Caco-2 (cell line): ENCODE results near the gene SLC9A3. TPM values are rescaled to one million over a fixed set of nuclear protein-coding genes. Genes with fewer than 3 reads are reported as not detected.
A peak's percentile ranks its signal among the peaks of the same experiment; 100 is the strongest.

Experiments
- BruUV-seq: library from RNA; stranded (reverse); fragments of 400-500 nt; replicated peaks from 2 replicates; lab custom pipeline; 2021; lab: Mats Ljungman, UMichigan
- CTCF ChIA-PET: fragments of 300-600 bp; sonication (Branson Sonifier 250); formaldehyde crosslinking; loops from one replicate; lab custom pipeline; 2022; ENCODE audit warnings: antibody characterized with exemption; lab: Charles Lee
- POLR2A ChIA-PET: fragments of 300-600 bp; sonication (Branson Sonifier 250); formaldehyde crosslinking; loops from one replicate; lab custom pipeline; 2022; ENCODE audit warnings: antibody characterized with exemption; lab: Charles Lee
- DNase-seq, 2 experiments: peaks; one replicate each; pipeline versions ENCODE4 v3.0.0 to v3.0.0-alpha.2; 2020 to 2022
- H3K27me3 ChIP-seq: replicated peaks from 2 replicates; pipeline ENCODE4 v1.6.0; 2011; ENCODE audit warnings: low read length; ENCODE audit not compliant: control insufficient read depth, insufficient read depth
- H3K36me3 ChIP-seq: 2 replicates; pipeline ENCODE4 v1.5.1; 2011; ENCODE audit warnings: low read length; ENCODE audit not compliant: control insufficient read depth, insufficient read depth
- H3K4me1 ChIP-seq: fragments of 250-450 bp; sonication (Bioruptor Pico); 2 replicates; pipeline ENCODE4 v1.5.1; 2020; ENCODE audit warnings: mild to moderate bottlenecking
- H3K4me3 ChIP-seq: 2 replicates; pipeline ENCODE4 v1.5.1; 2011; ENCODE audit warnings: low read depth, mild to moderate bottlenecking, control low read depth, low read length
- H3K9me3 ChIP-seq: fragments of 250-450 bp; sonication (Bioruptor Pico); 2 replicates; pipeline ENCODE4 v1.5.1; 2020; ENCODE audit warnings: mild to moderate bottlenecking, moderate library complexity
- H3K27ac Mint-ChIP-seq: one replicate; pipeline ENCODE4 v1.8.0; 2022; ENCODE audit warnings: mixed read lengths; ENCODE audit not compliant: unreplicated experiment
- H3K27me3 Mint-ChIP-seq: one replicate; pipeline ENCODE4 v1.8.0; 2022; ENCODE audit warnings: mixed read lengths; ENCODE audit not compliant: insufficient read depth, unreplicated experiment
- H3K36me3 Mint-ChIP-seq: one replicate; pipeline ENCODE4 v1.8.0; 2022; ENCODE audit warnings: mild to moderate bottlenecking, mixed read lengths; ENCODE audit not compliant: insufficient read depth, unreplicated experiment
- H3K4me1 Mint-ChIP-seq: one replicate; pipeline ENCODE4 v1.8.0; 2022; ENCODE audit warnings: low read depth, mixed read lengths; ENCODE audit not compliant: unreplicated experiment
- H3K4me3 Mint-ChIP-seq: one replicate; pipeline ENCODE4 v1.8.0; 2022; ENCODE audit warnings: mild to moderate bottlenecking, moderate library complexity, mixed read lengths; ENCODE audit not compliant: unreplicated experiment
- H3K9me3 Mint-ChIP-seq: one replicate; pipeline ENCODE4 v1.8.0; 2022; ENCODE audit warnings: mixed read lengths; ENCODE audit not compliant: unreplicated experiment
- intact Hi-C: fragments of 100-400 bp; cut with micrococcal nuclease; formaldehyde crosslinking; loops from one replicate; pipeline ENCODE4 v1.10.0; 2022; ENCODE audit not compliant: unreplicated experiment
- total RNA-seq: library from RNA; stranded (reverse); gene quantifications from 2 replicates; pipeline ENCODE4 v1.2.3, GENCODE V29; 2022
- TF ChIP-seq, protein P1 (sequence below), 2 experiments: fragments of 200-600 bp in 1 of 2; IDR thresholded peaks; 1 replicate in 1 of 2; 2 replicates in 1 of 2; pipeline versions ENCODE4 v1.5.1 to v1.8.0; 2011 to 2022; ENCODE audit warnings: antibody characterized with exemption in 1 of 2, control low read depth in 1 of 2, inconsistent platforms in 1 of 2, low read depth in 1 of 2, low read length in 1 of 2, mild to moderate bottlenecking in 1 of 2, moderate library complexity in 1 of 2; ENCODE audit not compliant: insufficient read depth in 1 of 2, severe bottlenecking in 1 of 2, unreplicated experiment in 1 of 2

Gene SLC9A3
- total RNA-seq, 1 experiment from 2014 or later, result 3.4 TPM

DNA sequence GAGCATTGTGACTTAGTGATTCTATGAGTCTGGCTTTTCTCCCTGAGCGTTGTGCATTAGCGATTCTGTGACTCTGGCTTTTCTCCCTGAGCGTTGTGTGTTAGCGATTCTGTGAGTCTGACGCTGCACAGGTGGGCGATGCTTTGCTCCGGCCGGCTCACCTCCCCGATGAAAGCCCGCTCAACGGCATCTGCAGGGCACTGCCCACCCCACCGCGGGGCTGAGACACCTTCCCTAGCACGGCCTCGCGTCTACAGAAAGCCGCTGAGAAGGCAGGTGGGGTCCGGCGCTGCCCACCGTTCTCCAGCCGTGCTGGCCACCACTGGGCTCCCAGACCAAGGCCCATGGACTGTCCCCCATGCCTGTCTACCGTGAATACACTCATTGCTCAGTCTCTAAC is 12.8 kb upstream of the SLC9A3 start:
- TF ChIP-seq, protein P1, sequence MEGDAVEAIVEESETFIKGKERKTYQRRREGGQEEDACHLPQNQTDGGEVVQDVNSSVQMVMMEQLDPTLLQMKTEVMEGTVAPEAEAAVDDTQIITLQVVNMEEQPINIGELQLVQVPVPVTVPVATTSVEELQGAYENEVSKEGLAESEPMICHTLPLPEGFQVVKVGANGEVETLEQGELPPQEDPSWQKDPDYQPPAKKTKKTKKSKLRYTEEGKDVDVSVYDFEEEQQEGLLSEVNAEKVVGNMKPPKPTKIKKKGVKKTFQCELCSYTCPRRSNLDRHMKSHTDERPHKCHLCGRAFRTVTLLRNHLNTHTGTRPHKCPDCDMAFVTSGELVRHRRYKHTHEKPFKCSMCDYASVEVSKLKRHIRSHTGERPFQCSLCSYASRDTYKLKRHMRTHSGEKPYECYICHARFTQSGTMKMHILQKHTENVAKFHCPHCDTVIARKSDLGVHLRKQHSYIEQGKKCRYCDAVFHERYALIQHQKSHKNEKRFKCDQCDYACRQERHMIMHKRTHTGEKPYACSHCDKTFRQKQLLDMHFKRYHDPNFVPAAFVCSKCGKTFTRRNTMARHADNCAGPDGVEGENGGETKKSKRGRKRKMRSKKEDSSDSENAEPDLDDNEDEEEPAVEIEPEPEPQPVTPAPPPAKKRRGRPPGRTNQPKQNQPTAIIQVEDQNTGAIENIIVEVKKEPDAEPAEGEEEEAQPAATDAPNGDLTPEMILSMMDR (IDR thresholded peaks at IDR 0.05; ENCODE audit: insufficient read depth in 1 of 2, low read depth in 1 of 2, low read length in 1 of 2, severe bottlenecking in 1 of 2, unreplicated experiment in 1 of 2), result no peak
- ChIA-PET CTCF (no interaction called here), POLR2A (no interaction called here)
- H3K27me3 Mint-ChIP-seq, result no peaks in the 10 kb centered on the region
- no peak overlapping the region for H3K4me3 ChIP-seq
- H3K9me3 Mint-ChIP-seq, result no peaks in the 10 kb centered on the region
- H3K4me3 Mint-ChIP-seq, result no peak overlapping the region
- no TSS peak for BruUV-seq
- H3K4me1 Mint-ChIP-seq, result no peaks in the 10 kb centered on the region
- H3K27me3 ChIP-seq, result no peaks in the 10 kb centered on the region
- H3K9me3 ChIP-seq, result no peaks in the 10 kb centered on the region
- no peak overlapping the region for H3K27ac Mint-ChIP-seq
- intact Hi-C loops, result no loop called here
- H3K4me1 ChIP-seq, result no peaks in the 10 kb centered on the region
- no peak for DNase-seq
- H3K36me3 ChIP-seq, result no peaks in the 10 kb centered on the region
- no peaks in the 10 kb centered on the region for H3K36me3 Mint-ChIP-seq

DNA sequence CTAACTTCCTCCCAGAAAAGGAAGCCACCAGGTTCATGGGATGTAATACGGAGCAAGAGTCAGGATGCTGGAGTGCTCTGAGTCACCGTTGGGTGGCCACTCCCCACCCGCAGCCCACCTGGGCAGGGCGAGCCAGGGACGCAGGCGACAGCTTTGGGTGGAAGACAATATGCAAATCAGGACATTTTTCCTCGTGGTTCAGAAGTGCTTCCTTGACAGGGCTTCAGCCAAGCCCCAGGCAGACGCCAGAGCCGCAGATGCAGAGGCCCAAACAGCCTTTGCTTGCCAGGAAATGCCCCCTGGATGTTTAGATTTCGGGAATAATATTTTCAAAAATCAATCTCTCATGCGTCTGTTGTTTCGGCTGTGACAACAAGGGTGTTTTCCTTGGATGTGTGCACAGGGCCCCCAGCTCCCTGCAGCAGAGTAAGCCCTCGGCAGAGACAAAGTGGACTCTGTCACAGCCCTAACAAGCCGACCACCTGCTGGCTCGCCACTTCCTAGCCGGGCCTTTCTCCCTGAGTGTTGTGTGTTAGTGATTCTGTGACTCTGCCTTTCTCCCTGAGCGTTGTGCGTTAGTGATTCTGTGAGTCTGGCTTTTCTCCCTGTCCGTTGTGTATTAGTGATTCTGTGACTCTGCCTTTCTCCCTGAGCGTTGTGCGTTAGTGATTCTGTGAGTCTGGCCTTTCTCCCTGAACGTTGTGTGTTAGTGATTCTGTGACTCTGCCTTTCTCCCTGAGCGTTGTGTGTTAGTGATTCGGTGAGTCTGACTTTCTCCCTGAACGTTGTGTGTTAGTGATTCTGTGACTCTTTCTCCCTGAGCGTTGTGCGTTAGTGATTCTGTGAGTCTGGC is 11.8 kb upstream of the SLC9A3 start:
- intact Hi-C loops, result no loop called here
- no peak overlapping the region for H3K27ac Mint-ChIP-seq
- H3K4me3 Mint-ChIP-seq, result no peak overlapping the region
- BruUV-seq, result no TSS peak
- no peaks in the 10 kb centered on the region for H3K27me3 Mint-ChIP-seq
- no peaks in the 10 kb centered on the region for H3K9me3 Mint-ChIP-seq
- Histone ChIP-seq H3K4me1 (no peaks in the 10 kb centered on the region), H3K36me3 (no peaks in the 10 kb centered on the region), H3K27me3 (no peaks in the 10 kb centered on the region), H3K9me3 (no peaks in the 10 kb centered on the region), H3K4me3 (no peak overlapping the region)
- no peaks in the 10 kb centered on the region for H3K4me1 Mint-ChIP-seq
- ChIA-PET POLR2A (no interaction called here), CTCF (no interaction called here)
- H3K36me3 Mint-ChIP-seq, result no peaks in the 10 kb centered on the region
- TF ChIP-seq, protein P1 (IDR thresholded peaks at IDR 0.05; ENCODE audit: insufficient read depth in 1 of 2, low read depth in 1 of 2, low read length in 1 of 2, severe bottlenecking in 1 of 2, unreplicated experiment in 1 of 2), result no peak
- DNase-seq, result peak in 1 of 2 experiments; percentile 18

DNA sequence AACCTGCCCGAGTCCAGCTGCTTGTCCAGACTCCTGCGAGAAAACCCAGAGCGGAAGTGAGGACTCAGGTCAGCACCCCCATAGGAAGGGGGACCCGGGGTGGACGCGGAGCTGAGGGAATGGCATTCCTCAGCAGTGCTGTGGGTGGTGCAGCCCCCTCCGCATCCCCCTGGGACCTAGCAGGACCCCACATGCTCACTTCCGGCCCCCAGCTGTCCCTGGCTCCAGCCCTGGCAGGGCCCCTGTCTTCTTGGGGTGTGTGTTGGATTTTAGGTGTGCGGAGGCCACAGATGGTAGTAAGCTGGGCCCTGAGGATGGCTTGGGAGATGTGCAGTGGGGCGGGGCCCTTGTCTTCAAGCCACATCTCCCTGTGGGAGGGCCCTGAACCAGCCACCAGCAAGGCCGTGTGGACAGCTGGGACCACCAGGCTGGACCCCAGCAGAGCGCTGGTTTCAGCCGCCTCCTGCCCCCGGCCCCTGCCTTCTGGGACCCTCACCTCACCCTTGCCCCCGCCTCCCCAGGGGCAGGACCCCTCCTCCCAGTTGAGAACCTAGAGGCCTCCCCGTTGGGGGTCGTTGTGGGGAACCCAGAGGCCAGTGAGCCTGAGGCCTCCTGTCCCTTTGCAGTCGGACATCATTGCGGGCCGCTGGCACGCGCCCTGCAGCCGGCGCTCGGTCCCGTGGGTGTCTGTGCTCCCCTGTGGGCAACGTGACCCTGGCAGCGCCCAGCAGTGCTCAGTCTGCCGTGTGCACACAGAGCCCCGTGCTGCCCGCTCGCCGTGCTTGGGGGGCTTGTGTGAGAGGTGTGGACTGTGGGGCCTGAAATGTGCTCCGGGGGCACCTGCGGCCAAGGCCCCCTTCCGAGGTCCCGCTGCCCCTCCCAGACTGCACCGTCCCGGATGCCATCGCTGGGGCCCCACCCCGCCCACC is 10.8 kb upstream of the SLC9A3 start:
- Histone ChIP-seq H3K4me1 (0 out of 2 replicates have a peak, but pooled peaks cover under 1% of the 10 kb centered on the region), H3K4me3 (no peak overlapping the region), H3K9me3 (no peaks in the 10 kb centered on the region), H3K36me3 (no peaks in the 10 kb centered on the region), H3K27me3 (no peaks in the 10 kb centered on the region)
- DNase-seq, result no peak
- H3K27me3 Mint-ChIP-seq, result peaks cover 2% of the 10 kb centered on the region
- H3K9me3 Mint-ChIP-seq, result no peaks in the 10 kb centered on the region
- H3K36me3 Mint-ChIP-seq, result no peaks in the 10 kb centered on the region
- ChIA-PET POLR2A (no interaction called here), CTCF (no interaction called here)
- H3K27ac Mint-ChIP-seq, result no peak overlapping the region
- BruUV-seq, result no TSS peak
- H3K4me3 Mint-ChIP-seq, result no peak overlapping the region
- intact Hi-C loops, result no loop called here
- TF ChIP-seq, protein P1 (IDR thresholded peaks at IDR 0.05; ENCODE audit: insufficient read depth in 1 of 2, low read depth in 1 of 2, low read length in 1 of 2, severe bottlenecking in 1 of 2, unreplicated experiment in 1 of 2), result no peak
- no peaks in the 10 kb centered on the region for H3K4me1 Mint-ChIP-seq
